ENCODE results near the gene WDR37.

Gene WDR37

DNA sequence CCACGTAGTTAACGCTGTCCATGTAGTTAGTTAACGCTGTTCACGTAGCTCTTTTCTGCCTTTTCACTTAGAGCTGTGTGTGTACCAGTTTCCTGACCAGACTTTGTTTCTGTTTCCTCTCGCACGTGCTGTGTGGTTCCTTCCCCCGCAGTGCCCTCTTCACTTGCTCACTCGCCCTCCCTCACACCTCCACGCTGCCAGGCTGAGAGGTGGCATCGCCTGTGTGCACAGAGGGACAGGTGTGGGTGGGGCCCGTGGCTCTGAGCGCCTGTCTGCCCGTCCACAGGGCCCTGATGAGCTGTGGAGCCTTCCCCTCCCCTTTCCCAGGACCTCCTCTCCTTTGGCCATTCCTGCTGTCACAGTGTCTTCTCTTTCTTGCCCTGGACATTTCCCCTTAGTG lies 30.6 kb downstream of the WDR37 start:
- Histone ChIP-seq H3K9me3 (ENCODE audit: control insufficient read depth, low read length) (no peaks in the 10 kb centered on the region), H3K4me1 (ENCODE audit: control insufficient read depth, insufficient read depth, low read length, poor library complexity, severe bottlenecking) (no peaks in the 10 kb centered on the region), H3K27me3 (replicated peaks; ENCODE audit: control insufficient read depth, insufficient read depth, low read length, poor library complexity, severe bottlenecking) (no peaks in the 10 kb centered on the region), H3K4me3 (ENCODE audit: insufficient read depth, low read depth, low read length, poor library complexity, severe bottlenecking) (no peak overlapping the region), H3K36me3 (ENCODE audit: control insufficient read depth, insufficient read depth, low read length) (peaks cover 76% of the 10 kb centered on the region), H3K27ac (ENCODE audit: insufficient read depth, low read length, poor library complexity, severe bottlenecking) (no peak overlapping the region)
- DNase-seq: no peak

DNA sequence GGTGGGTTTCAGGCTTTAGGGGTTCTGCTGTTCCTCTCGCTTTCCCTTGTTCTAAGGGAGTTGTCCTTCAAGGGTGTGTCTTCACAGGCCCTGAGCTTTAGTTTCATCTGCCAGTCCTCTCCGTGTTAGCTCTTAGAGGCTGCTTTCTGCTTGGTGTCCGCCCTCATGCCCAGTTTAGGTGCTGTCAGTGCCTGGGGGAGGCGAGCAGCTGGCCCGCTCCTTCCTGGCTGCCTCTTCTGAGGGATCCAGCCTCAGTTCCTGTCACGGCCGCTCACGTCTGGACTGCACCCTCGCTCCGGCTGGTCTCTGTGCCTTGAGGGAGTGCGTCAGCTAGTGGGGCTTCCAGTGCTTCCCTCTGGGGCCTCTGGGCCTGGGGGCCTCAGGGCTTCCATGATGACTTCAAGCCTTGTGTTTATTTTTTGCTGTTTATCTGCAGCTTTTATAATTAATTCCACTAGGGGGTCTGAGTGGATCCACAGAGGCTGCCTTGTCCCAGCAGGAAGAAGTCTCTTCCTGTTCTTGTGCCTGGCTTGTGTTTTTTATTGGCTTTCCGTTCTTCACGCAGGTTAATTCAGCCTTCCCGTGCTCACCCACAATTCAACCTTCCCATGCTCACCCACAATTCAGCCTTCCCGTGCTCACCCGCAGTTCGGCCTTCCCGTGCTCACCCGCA lies 33.0 kb downstream of the WDR37 start:
- DNase-seq: no peak

DNA sequence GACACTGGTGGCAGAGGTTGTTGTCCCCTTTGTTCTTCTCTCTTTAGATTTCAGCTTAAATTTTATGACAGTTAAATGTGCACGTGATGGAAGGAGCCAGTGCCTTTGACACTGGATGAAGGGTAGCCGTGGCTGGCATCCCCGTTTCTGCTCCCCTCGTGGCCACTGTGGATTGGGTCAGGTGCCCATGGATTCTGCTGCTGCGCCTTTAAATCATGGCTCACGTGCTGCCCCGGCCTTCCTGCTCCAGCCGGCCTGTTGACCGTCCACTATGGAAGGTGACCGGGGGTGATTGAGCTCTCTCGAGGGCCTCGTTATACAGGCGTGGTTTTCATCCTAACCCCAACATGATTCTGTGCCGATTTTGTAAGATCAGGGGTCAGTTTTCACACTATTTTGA lies 34.5 kb downstream of the WDR37 start:
- no peaks in the 10 kb centered on the region for H3K27me3 ChIP-seq (replicated peaks; ENCODE audit: control insufficient read depth, insufficient read depth, low read length, poor library complexity, severe bottlenecking)
- H3K4me1 ChIP-seq (ENCODE audit: control insufficient read depth, insufficient read depth, low read length, poor library complexity, severe bottlenecking): no peaks in the 10 kb centered on the region
- H3K4me3 ChIP-seq (ENCODE audit: insufficient read depth, low read depth, low read length, poor library complexity, severe bottlenecking): no peak overlapping the region
- peaks cover 78% of the 10 kb centered on the region for H3K36me3 ChIP-seq (ENCODE audit: control insufficient read depth, insufficient read depth, low read length)
- no peaks in the 10 kb centered on the region for H3K9me3 ChIP-seq (ENCODE audit: control insufficient read depth, low read length)
- H3K27ac ChIP-seq (ENCODE audit: insufficient read depth, low read length, poor library complexity, severe bottlenecking): no peak overlapping the region
- DNase-seq: no peak

More for the DNA sequence above, 33.0 kb downstream of the WDR37 start:
- Histone ChIP-seq H3K27ac (ENCODE audit: insufficient read depth, low read length, poor library complexity, severe bottlenecking) (no peak overlapping the region), H3K36me3 (ENCODE audit: control insufficient read depth, insufficient read depth, low read length) (peaks cover 77% of the 10 kb centered on the region), H3K9me3 (ENCODE audit: control insufficient read depth, low read length) (no peaks in the 10 kb centered on the region), H3K4me3 (ENCODE audit: insufficient read depth, low read depth, low read length, poor library complexity, severe bottlenecking) (no peak overlapping the region), H3K4me1 (ENCODE audit: control insufficient read depth, insufficient read depth, low read length, poor library complexity, severe bottlenecking) (no peaks in the 10 kb centered on the region), H3K27me3 (replicated peaks; ENCODE audit: control insufficient read depth, insufficient read depth, low read length, poor library complexity, severe bottlenecking) (no peaks in the 10 kb centered on the region)

DNA sequence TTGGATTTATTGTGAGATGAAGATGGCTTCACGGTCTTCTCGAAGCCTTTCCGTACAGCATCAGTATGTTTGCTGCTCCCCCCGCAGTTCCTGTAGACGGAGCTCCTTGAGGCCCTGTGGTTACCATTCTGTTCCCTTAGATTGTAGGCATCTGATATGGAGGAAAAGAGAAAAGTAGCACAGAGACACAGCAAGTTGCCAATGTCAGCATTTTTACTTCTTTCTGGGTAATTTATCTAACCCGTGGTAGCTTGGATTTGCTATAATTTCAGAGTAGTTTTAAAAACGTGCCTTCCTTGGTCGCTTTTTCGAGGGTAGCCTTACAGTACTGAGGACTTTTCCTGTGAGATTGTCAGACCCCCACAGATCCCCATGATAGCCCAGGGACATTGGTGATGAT lies 37.5 kb downstream of the WDR37 start:
- no peaks in the 10 kb centered on the region for H3K4me1 ChIP-seq (ENCODE audit: control insufficient read depth, insufficient read depth, low read length, poor library complexity, severe bottlenecking)
- H3K27ac ChIP-seq (ENCODE audit: insufficient read depth, low read length, poor library complexity, severe bottlenecking): no peak overlapping the region
- H3K4me3 ChIP-seq (ENCODE audit: insufficient read depth, low read depth, low read length, poor library complexity, severe bottlenecking): no peak overlapping the region
- H3K36me3 ChIP-seq (ENCODE audit: control insufficient read depth, insufficient read depth, low read length): peaks cover 77% of the 10 kb centered on the region
- no peaks in the 10 kb centered on the region for H3K9me3 ChIP-seq (ENCODE audit: control insufficient read depth, low read length)
- no peak for DNase-seq
- H3K27me3 ChIP-seq (replicated peaks; ENCODE audit: control insufficient read depth, insufficient read depth, low read length, poor library complexity, severe bottlenecking): no peaks in the 10 kb centered on the region

DNA sequence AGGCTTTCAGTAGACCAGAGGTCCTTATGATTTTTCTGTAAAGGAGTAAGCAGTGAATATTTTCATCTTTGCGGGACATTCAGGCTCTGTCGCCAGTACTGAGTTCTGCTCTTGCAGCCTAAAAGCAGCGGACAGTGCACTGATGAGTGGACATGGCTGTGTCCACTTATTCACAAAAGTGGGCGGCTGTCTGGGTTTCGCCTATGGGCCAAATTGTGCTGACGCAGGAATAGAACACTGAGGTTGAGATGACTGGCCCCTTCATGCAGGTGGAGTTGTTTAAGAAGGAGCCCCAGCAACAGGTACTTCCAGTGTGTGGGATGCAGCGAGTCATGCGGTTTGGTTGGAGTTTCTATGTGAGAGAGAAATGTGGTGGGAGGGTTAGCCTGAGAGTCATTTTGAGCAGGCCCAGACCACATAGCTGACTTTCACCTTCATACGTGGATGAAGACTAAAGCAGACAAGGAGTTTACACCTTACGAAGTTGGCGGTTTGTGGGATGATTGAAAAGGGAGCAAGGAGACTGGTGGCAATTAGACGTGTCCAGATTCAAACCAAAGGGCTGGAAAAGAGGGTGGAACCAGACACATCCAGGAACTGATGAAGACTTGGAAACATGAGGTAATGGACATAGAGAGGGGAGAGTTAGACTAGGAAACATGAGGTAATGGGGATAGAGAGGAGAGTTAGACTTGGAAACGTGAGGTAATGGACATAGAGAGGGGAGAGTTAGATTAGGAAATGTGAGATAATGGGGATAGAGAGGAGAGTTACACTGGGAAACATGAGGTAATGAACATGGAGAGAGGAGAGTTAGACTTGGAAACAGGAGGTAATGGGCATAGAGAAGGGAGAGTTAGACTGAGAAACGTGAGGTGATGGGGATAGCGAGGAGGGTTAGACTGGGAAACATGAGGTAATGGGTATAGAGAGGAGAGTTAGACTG lies 38.2 kb downstream of the WDR37 start:
- Histone ChIP-seq H3K27me3 (replicated peaks; ENCODE audit: control insufficient read depth, insufficient read depth, low read length, poor library complexity, severe bottlenecking) (no peaks in the 10 kb centered on the region), H3K4me1 (ENCODE audit: control insufficient read depth, insufficient read depth, low read length, poor library complexity, severe bottlenecking) (no peaks in the 10 kb centered on the region), H3K36me3 (ENCODE audit: control insufficient read depth, insufficient read depth, low read length) (peaks cover 72% of the 10 kb centered on the region), H3K27ac (ENCODE audit: insufficient read depth, low read length, poor library complexity, severe bottlenecking) (no peak overlapping the region), H3K9me3 (ENCODE audit: control insufficient read depth, low read length) (no peaks in the 10 kb centered on the region), H3K4me3 (ENCODE audit: insufficient read depth, low read depth, low read length, poor library complexity, severe bottlenecking) (no peak overlapping the region)
- DNase-seq: no peak

DNA sequence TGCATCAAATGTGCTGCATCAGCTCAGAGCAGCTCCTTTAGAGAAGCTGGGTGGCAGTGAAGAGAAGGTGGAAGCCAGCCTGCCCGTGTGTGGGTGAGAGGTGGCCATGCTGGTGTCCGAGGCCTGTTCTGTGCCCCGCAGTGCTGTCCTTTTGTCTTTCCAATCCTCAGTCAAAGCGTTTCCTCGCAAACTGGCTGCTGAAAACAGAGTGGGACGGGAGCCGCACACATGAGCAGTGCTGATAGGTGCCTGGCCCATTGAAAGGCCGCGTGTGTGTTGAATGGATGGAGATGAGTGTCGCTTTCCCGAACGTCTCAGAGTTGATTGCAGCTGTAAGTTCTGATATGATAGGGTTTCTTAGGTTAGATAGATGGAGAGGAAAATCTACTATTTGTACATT lies 39.3 kb downstream of the WDR37 start:
- no peak overlapping the region for H3K4me3 ChIP-seq (ENCODE audit: insufficient read depth, low read depth, low read length, poor library complexity, severe bottlenecking)
- H3K4me1 ChIP-seq (ENCODE audit: control insufficient read depth, insufficient read depth, low read length, poor library complexity, severe bottlenecking): no peaks in the 10 kb centered on the region
- no peak for DNase-seq
- no peaks in the 10 kb centered on the region for H3K27me3 ChIP-seq (replicated peaks; ENCODE audit: control insufficient read depth, insufficient read depth, low read length, poor library complexity, severe bottlenecking)
- no peaks in the 10 kb centered on the region for H3K9me3 ChIP-seq (ENCODE audit: control insufficient read depth, low read length)
- H3K27ac ChIP-seq (ENCODE audit: insufficient read depth, low read length, poor library complexity, severe bottlenecking): no peak overlapping the region
- H3K36me3 ChIP-seq (ENCODE audit: control insufficient read depth, insufficient read depth, low read length): peaks cover 64% of the 10 kb centered on the region

DNA sequence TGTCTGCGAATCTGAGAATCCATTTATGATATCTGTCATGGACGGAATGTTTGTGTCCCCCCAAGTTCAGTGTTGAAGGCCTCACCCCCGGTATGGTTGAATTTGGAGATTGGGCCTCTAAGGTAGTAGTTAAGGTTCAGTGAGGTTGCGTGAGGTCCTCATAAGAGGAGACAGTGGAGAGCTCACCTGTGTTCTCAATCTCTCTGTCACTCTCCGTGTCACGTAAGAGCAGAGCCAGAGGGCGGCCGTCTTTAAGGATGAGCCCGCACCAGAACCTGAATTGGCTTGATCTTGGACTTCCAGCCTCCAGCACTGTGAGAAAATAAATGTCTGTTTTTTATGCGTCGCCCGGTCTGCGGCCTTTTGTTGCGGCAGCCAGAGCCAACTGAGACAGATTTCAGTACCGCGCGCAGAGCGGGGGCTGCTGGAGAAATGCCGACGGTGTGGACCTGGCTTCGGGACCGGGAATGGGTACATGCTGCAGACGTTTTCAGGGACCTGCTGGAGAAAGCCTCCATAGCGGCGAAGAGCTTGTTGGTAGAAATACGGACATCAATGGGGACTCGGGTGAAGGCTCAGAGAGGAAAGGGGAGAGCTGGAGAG lies 40.2 kb downstream of the WDR37 start:
- H3K27ac ChIP-seq (ENCODE audit: insufficient read depth, low read length, poor library complexity, severe bottlenecking): no peak overlapping the region
- no peak overlapping the region for H3K4me3 ChIP-seq (ENCODE audit: insufficient read depth, low read depth, low read length, poor library complexity, severe bottlenecking)
- no peaks in the 10 kb centered on the region for H3K9me3 ChIP-seq (ENCODE audit: control insufficient read depth, low read length)
- H3K36me3 ChIP-seq (ENCODE audit: control insufficient read depth, insufficient read depth, low read length): peaks cover 59% of the 10 kb centered on the region
- no peaks in the 10 kb centered on the region for H3K27me3 ChIP-seq (replicated peaks; ENCODE audit: control insufficient read depth, insufficient read depth, low read length, poor library complexity, severe bottlenecking)
- no peaks in the 10 kb centered on the region for H3K4me1 ChIP-seq (ENCODE audit: control insufficient read depth, insufficient read depth, low read length, poor library complexity, severe bottlenecking)
- no peak for DNase-seq

DNA sequence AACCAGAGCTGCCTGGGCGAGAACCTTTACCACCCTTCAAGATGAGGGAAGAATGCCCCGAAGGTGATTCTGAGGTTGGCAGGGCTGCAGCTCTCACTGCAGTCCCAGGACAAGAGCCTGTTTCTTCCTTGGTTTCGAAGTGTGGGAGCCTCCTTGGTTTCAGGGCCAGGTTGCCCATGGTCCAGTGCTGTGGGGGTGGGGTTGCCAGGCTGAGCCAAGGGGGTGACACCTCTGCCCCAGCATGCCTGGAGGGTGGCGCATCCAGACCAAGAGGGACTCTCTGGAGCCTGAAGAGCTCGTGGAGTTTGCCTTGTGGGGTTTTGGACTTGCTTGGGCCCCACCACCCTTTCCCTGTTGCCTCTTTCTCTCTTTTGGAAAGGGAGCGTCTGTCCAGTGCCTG lies 41.3 kb downstream of the WDR37 start:
- H3K27ac ChIP-seq (ENCODE audit: insufficient read depth, low read length, poor library complexity, severe bottlenecking): no peak overlapping the region
- DNase-seq: no peak

DNA sequence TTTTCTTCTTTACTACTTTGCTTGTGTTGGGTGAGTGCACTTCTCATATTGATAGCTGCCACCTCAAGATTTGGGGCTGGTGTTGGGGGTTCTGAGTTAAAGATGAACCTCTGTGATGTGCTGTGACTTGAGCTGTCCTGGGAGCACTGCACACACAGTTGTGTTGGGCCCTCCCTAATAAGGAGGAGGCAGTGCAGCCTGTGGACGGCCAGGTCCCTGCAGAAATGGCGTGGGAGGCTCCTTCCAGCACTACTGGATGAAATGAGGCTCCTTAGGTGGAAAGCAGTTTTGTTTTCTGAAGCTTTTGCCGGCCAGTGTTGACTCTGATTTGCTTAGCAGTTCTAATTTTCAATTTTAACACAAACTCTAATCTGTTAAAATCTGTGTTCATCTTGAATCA lies 44.0 kb downstream of the WDR37 start:
- peaks cover 57% of the 10 kb centered on the region for H3K36me3 ChIP-seq (ENCODE audit: control insufficient read depth, insufficient read depth, low read length)
- H3K27ac ChIP-seq (ENCODE audit: insufficient read depth, low read length, poor library complexity, severe bottlenecking): no peak overlapping the region
- H3K4me3 ChIP-seq (ENCODE audit: insufficient read depth, low read depth, low read length, poor library complexity, severe bottlenecking): no peak overlapping the region
- no peaks in the 10 kb centered on the region for H3K27me3 ChIP-seq (replicated peaks; ENCODE audit: control insufficient read depth, insufficient read depth, low read length, poor library complexity, severe bottlenecking)
- DNase-seq: no peak
- H3K4me1 ChIP-seq (ENCODE audit: control insufficient read depth, insufficient read depth, low read length, poor library complexity, severe bottlenecking): no peaks in the 10 kb centered on the region
- no peaks in the 10 kb centered on the region for H3K9me3 ChIP-seq (ENCODE audit: control insufficient read depth, low read length)

More for the DNA sequence above, 41.3 kb downstream of the WDR37 start:
- H3K4me3 ChIP-seq (ENCODE audit: insufficient read depth, low read depth, low read length, poor library complexity, severe bottlenecking): no peak overlapping the region
- no peaks in the 10 kb centered on the region for H3K27me3 ChIP-seq (replicated peaks; ENCODE audit: control insufficient read depth, insufficient read depth, low read length, poor library complexity, severe bottlenecking)
- H3K36me3 ChIP-seq (ENCODE audit: control insufficient read depth, insufficient read depth, low read length): peaks cover 61% of the 10 kb centered on the region
- no peaks in the 10 kb centered on the region for H3K9me3 ChIP-seq (ENCODE audit: control insufficient read depth, low read length)
- H3K4me1 ChIP-seq (ENCODE audit: control insufficient read depth, insufficient read depth, low read length, poor library complexity, severe bottlenecking): no peaks in the 10 kb centered on the region
